Measurements from ENCODE around the gene CACNA2D2. TPM values are rescaled to one million over a fixed set of nuclear protein-coding genes. Genes with fewer than 3 reads are reported as not detected.

The CACNA2D2 gene
- total RNA-seq, 1 experiment from 2014 or later, result 22.0 TPM

DNA sequence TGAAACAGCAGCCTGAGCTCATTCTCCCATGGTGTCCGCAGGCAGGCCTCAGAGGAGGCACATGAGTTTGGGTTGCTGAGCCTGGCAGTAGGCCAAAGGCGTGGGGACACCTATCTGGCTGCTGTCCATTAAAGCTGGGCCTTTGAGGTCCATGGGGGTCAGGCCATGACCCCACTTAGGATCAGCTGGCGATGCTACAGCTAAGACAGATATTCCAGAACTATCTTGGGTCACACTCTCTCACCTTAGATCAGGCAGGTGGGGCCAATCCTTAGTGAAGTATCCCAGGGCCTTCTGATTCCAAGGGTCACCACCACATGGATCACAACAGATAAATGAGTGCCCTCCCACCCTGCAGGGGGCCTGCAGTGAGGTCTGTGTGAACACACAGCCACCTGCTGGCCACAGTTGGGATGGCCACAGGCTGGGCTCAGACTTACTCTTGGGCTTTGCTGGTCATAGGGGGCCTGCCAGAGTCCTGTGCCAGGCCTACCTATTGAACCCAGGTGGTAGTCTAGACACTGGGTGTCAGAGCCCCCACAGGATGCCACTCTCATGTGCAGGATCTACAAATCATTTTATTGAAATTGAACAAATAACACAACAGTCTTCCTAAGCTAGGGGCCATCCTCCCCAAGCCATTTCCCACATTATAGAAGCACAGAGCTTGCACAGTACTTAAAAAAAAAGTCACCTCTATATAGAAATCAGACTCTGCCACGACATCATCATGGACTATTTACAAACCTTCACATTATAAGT, 178.9 kb downstream of the CACNA2D2 start (continued):
- TF ChIP-seq PRDM15 (CRISPR knock-in tag; IDR thresholded peaks at IDR 0.05), result no peak

DNA sequence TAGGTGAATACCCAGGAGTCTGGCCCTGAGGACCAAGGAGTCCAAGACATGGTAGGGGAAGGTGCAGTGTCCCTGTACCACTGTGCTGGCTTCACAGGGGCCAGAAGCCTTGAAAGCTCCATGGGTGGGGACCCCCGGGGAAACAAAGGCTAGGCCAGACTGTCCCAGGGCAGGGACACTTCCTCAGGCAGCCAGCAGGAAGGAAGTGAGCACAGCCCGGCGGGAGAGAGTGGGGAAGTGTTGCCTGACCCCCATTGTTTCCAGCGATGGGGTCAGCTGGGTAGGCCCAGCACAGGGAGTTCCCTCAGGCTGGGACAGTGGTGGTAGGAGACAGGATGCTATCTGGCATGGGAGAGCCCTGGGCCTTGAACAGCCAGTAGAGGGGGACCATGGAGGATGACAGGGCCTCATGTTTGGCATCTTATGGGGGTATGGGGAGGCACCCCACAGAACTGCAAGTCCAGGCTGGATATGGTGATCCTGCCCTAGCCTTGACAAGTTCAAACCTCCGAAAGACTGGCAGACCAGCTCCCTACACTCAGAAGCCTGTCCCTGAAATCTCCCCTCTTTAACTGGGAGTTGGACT, 179.7 kb downstream of the CACNA2D2 start:
- peak overlapping the region; percentile 70; the same call in 1 of the 2 replicates for H3K27ac Mint-ChIP-seq
- H3K4me3 Mint-ChIP-seq, result no peak overlapping the region
- no peak for ATAC-seq
- no peaks in the 10 kb centered on the region for H3K9me3 Mint-ChIP-seq
- H3K4me1 Mint-ChIP-seq, result peaks cover 44% of the 10 kb centered on the region
- H3K27me3 Mint-ChIP-seq (ENCODE audit: low read depth), result no peaks in the 10 kb centered on the region
- ChIA-PET POLR2A (no interaction called here), CTCF (interaction anchor here (0.5 to 5.5 kb wide), 12 partner anchors 13 to 288 kb away, joined by 3 to 95 read pairs (median 6); partner anchors contain the start of genes CISH, HYAL1, HYAL3 and IFRD2)
- TF ChIP-seq ZNF532 (CRISPR knock-in tag; IDR thresholded peaks at IDR 0.05; ENCODE audit: borderline replicate concordance), result no peak
- TF ChIP-seq, protein P1, sequence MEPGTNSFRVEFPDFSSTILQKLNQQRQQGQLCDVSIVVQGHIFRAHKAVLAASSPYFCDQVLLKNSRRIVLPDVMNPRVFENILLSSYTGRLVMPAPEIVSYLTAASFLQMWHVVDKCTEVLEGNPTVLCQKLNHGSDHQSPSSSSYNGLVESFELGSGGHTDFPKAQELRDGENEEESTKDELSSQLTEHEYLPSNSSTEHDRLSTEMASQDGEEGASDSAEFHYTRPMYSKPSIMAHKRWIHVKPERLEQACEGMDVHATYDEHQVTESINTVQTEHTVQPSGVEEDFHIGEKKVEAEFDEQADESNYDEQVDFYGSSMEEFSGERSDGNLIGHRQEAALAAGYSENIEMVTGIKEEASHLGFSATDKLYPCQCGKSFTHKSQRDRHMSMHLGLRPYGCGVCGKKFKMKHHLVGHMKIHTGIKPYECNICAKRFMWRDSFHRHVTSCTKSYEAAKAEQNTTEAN (CRISPR knock-in tag; IDR thresholded peaks at IDR 0.05), result no peak
- no peak for TF ChIP-seq FOXK1 (CRISPR knock-in tag; IDR thresholded peaks at IDR 0.05)
- no peak for TF ChIP-seq RELA (CRISPR knock-in tag; IDR thresholded peaks at IDR 0.05; ENCODE audit: borderline replicate concordance)
- no peak for TF ChIP-seq MYBL2 (CRISPR knock-in tag; IDR thresholded peaks at IDR 0.05)
- TF ChIP-seq CTCF (IDR thresholded peaks at IDR 0.05), result no peak
- TF ChIP-seq, protein P2, sequence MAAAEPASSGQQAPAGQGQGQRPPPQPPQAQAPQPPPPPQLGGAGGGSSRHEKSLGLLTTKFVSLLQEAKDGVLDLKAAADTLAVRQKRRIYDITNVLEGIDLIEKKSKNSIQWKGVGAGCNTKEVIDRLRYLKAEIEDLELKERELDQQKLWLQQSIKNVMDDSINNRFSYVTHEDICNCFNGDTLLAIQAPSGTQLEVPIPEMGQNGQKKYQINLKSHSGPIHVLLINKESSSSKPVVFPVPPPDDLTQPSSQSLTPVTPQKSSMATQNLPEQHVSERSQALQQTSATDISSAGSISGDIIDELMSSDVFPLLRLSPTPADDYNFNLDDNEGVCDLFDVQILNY (CRISPR knock-in tag; IDR thresholded peaks at IDR 0.05), result no peak
- TF ChIP-seq CDX4 (CRISPR knock-in tag; IDR thresholded peaks at IDR 0.05; ENCODE audit: borderline replicate concordance), result no peak
- no peak for TF ChIP-seq ZSCAN18 (CRISPR knock-in tag; IDR thresholded peaks at IDR 0.05)
- no peak for TF ChIP-seq CREM (CRISPR knock-in tag; IDR thresholded peaks at IDR 0.05)
- TF ChIP-seq OVOL2 (CRISPR knock-in tag; IDR thresholded peaks at IDR 0.05; ENCODE audit: borderline replicate concordance), result no peak
- no peak for TF ChIP-seq ZNF396 (CRISPR knock-in tag; IDR thresholded peaks at IDR 0.05; ENCODE audit: borderline replicate concordance)
- TF ChIP-seq PRRX2 (CRISPR knock-in tag; IDR thresholded peaks at IDR 0.05), result no peak
- no peak for TF ChIP-seq GABPB1 (CRISPR knock-in tag; IDR thresholded peaks at IDR 0.05)
- no peak for TF ChIP-seq CBFB (CRISPR knock-in tag; IDR thresholded peaks at IDR 0.05; ENCODE audit: low read depth)
- TF ChIP-seq ZNF281 (CRISPR knock-in tag; IDR thresholded peaks at IDR 0.05), result no peak
- DNase-seq (ENCODE audit: low spot score), result no peak
- peaks cover 20% of the 10 kb centered on the region for H3K36me3 Mint-ChIP-seq
